Measurements from ENCODE around the gene LEPROT.
"Not testable (repeated sequence)": the region's sequence is repeated elsewhere in the genome, so short reads cannot be mapped to it uniquely, and the experiment has no call there.

LEPROT gene

GRCh38 chr1:65420590-65421350, at the start of gene LEPROT, which contains the start of gene LEPR:
LEPROT (plus strand) TSS chr1:65420668; CDS start chr1:65420725, 57 bp downstream.
LEPR (plus strand) TSS chr1:65420668; CDS start chr1:65565566, 144,898 bp downstream.
- ChIA-PET CTCF (no interaction called here), POLR2A (ENCODE audit: low non-redundant PET) (interaction anchor here (0.5 kb wide), 1 partner anchor 352 kb away, joined by 4 read pairs; no protein-coding TSS in a partner anchor)
- no peak for TF ChIP-seq CTCF (conservative IDR thresholded peaks at IDR 0.05; ENCODE audit: low read depth)
- DNase-seq (ENCODE audit: low spot score): no peak
- H3K27ac ChIP-seq: peak within 1 kb of the TSS; percentile 98

GRCh38 chr1:65371544-65371943, 48.9 kb upstream of the LEPROT start:
- ChIA-PET POLR2A (ENCODE audit: low non-redundant PET) (no interaction called here), CTCF (interaction anchor here (0.5 to 1.2 kb wide), 4 partner anchors 16 to 316 kb away, joined by 3 to 5 read pairs (median 3); no protein-coding TSS in a partner anchor)
- DNase-seq (ENCODE audit: low spot score): no peak
- H3K27ac ChIP-seq: no peak overlapping the region
- TF ChIP-seq CTCF (conservative IDR thresholded peaks at IDR 0.05; ENCODE audit: low read depth): no peak

- POLR2A ChIA-PET (ENCODE audit: low non-redundant PET): no interaction called here
- no peak for DNase-seq (ENCODE audit: low spot score)
- CTCF ChIA-PET: no interaction called here
- no peak overlapping the region for H3K27ac ChIP-seq
- TF ChIP-seq CTCF (conservative IDR thresholded peaks at IDR 0.05; ENCODE audit: low read depth): no peak
Observed at GRCh38 chr1:65372557-65372956, 47.9 kb upstream of the LEPROT start.

- no peak for TF ChIP-seq CTCF (conservative IDR thresholded peaks at IDR 0.05; ENCODE audit: low read depth)
- CTCF ChIA-PET: no interaction called here
- no peak for DNase-seq (ENCODE audit: low spot score)
- POLR2A ChIA-PET (ENCODE audit: low non-redundant PET): no interaction called here
- no peak overlapping the region for H3K27ac ChIP-seq
Observed at GRCh38 chr1:65377496-65378246, 42.8 kb upstream of the LEPROT start.

- DNase-seq (ENCODE audit: low spot score): no peak
- CTCF ChIA-PET: no interaction called here
- H3K27ac ChIP-seq: no peak overlapping the region
- TF ChIP-seq CTCF (conservative IDR thresholded peaks at IDR 0.05; ENCODE audit: low read depth): no peak
- POLR2A ChIA-PET (ENCODE audit: low non-redundant PET): no interaction called here
Observed at GRCh38 chr1:65378247-65378946, 42.1 kb upstream of the LEPROT start.

- CTCF ChIA-PET; H3K27ac ChIP-seq; DNase-seq (ENCODE audit: low spot score); POLR2A ChIA-PET (ENCODE audit: low non-redundant PET): not testable (repeated sequence)
Observed at GRCh38 chr1:65384426-65384825, 36.0 kb upstream of the LEPROT start.

All from RWPE1 (cell line).